Panc1 (cell line): Measurements from ENCODE around the gene SNRPA1. TPM values are rescaled to one million over a fixed set of nuclear protein-coding genes. Genes with fewer than 3 reads are reported as not detected.

ENCODE experiments used
- ATAC-seq: fragments of 200-7000 bp; cut with Tn5 transposase; 2 replicates; pipeline ENCODE4 v1.9.1; 2020; ENCODE audit warnings: mild to moderate bottlenecking, moderate library complexity
- BruUV-seq: library from RNA; stranded (reverse); fragments of 400-500 nt; replicated peaks from 2 replicates; lab custom pipeline; 2021; lab: Mats Ljungman, UMichigan
- CTCF ChIA-PET: fragments of 300-600 bp; sonication (Branson Sonifier 250); formaldehyde crosslinking; loops from one replicate; lab custom pipeline; 2022; ENCODE audit warnings: antibody characterized with exemption; lab: Charles Lee
- POLR2A ChIA-PET: fragments of 300-600 bp; sonication (Branson Sonifier 250); formaldehyde crosslinking; loops from one replicate; lab custom pipeline; 2022; ENCODE audit warnings: antibody characterized with exemption; lab: Charles Lee
- DNase-seq: peaks from one replicate; pipeline ENCODE4 v3.0.0-alpha.2; 2010; ENCODE audit warnings: low read depth, low spot score
- H3K27ac ChIP-seq: 2 replicates; pipeline ENCODE4 v1.5.1; 2011; ENCODE audit warnings: mild to moderate bottlenecking, low read length, inconsistent platforms
- H3K27me3 ChIP-seq: fragments of 200-500 bp; sonication (Bioruptor generic); 2 replicates; pipeline ENCODE4 v1.6.0; 2014; ENCODE audit warnings: low read length, inconsistent platforms; ENCODE audit not compliant: control insufficient read depth, insufficient read depth
- H3K36me3 ChIP-seq: fragments of 200-500 bp; sonication (Bioruptor generic); 2 replicates; pipeline ENCODE4 v1.5.1; 2014; ENCODE audit warnings: inconsistent platforms, mild to moderate bottlenecking, low read length, moderate library complexity; ENCODE audit not compliant: control insufficient read depth, insufficient read depth
- H3K4me1 ChIP-seq: 2 replicates; pipeline ENCODE4 v1.5.1; 2011; ENCODE audit warnings: inconsistent platforms, mild to moderate bottlenecking, low read length, moderate library complexity; ENCODE audit not compliant: control insufficient read depth, insufficient read depth
- H3K4me3 ChIP-seq, 2 experiments: 2 replicates each; pipeline ENCODE4 v1.5.1; 2011 to 2012; ENCODE audit warnings: low read depth in 2 of 2, low read length in 2 of 2, mild to moderate bottlenecking in 2 of 2, inconsistent platforms in 1 of 2, moderate library complexity in 1 of 2
- H3K9me3 ChIP-seq: fragments of 200-500 bp; sonication (Bioruptor generic); 2 replicates; pipeline ENCODE4 v1.5.1; 2014; ENCODE audit warnings: low read depth, mild to moderate bottlenecking, inconsistent platforms, low read length, moderate library complexity; ENCODE audit not compliant: control insufficient read depth, insufficient read depth
- CTCF ChIP-seq: fragments of 450-650 bp; IDR thresholded peaks from 2 replicates; pipeline ENCODE4 v1.5.1; 2017; ENCODE audit warnings: mild to moderate bottlenecking
- POLR2AphosphoS5 ChIP-seq: IDR thresholded peaks from 2 replicates; pipeline ENCODE4 v1.6.1; 2012; ENCODE audit warnings: mild to moderate bottlenecking, low read depth, low read length, moderate library complexity
- REST ChIP-seq, 2 experiments: IDR thresholded peaks; 2 replicates each; pipeline ENCODE4 v1.6.1; 2011 to 2012; ENCODE audit warnings: low read depth in 2 of 2, control low read depth in 1 of 2, low read length in 1 of 2, mild to moderate bottlenecking in 1 of 2, moderate library complexity in 1 of 2; ENCODE audit not compliant: insufficient read depth in 1 of 2
- SIN3A ChIP-seq: IDR thresholded peaks from 2 replicates; pipeline ENCODE4 v1.6.1; 2012; ENCODE audit warnings: low read depth, mild to moderate bottlenecking, low read length, moderate library complexity, borderline replicate concordance; ENCODE audit not compliant: insufficient read depth
- TCF7L2 ChIP-seq: IDR thresholded peaks from 2 replicates; pipeline ENCODE4 v1.6.1; 2011; ENCODE audit warnings: mild to moderate bottlenecking, low read depth, low read length, inconsistent platforms
- in situ Hi-C: cut with HindIII; loops from 2 replicates; pipeline ENCODE4 v1.10.0; 2016; ENCODE audit warnings: low sequenced_read_pairs, low pct_unique_long_range_greater_than_20kb
- intact Hi-C: fragments of 100-400 bp; cut with micrococcal nuclease; formaldehyde crosslinking; loops from one replicate; pipeline ENCODE4 v1.10.0; 2022; ENCODE audit not compliant: unreplicated experiment
- total RNA-seq: library from RNA; stranded (reverse); gene quantifications from one replicate; pipeline ENCODE4 v1.2.1, GENCODE V29; 2021; ENCODE audit not compliant: unreplicated experiment

SNRPA1 gene
- total RNA-seq, 1 experiment from 2014 or later, result 98.0 TPM

- ATAC-seq (no peak), DNase-seq (no peak)
- H3K4me1 ChIP-seq, result no peaks in the 10 kb centered on the region
- H3K27me3 ChIP-seq, result no peaks in the 10 kb centered on the region
- TF ChIP-seq POLR2AphosphoS5, result no peak
- TF ChIP-seq TCF7L2, result no peak
- no peak for TF ChIP-seq REST (IDR thresholded peaks at IDR 0.05; ENCODE audit: insufficient read depth in 1 of 2, low read depth in 2 of 2, low read length in 1 of 2)
- no peak for TF ChIP-seq CTCF
- TF ChIP-seq SIN3A, result no peak
- H3K4me3 ChIP-seq, result no peak overlapping the region
- POLR2A ChIA-PET, result no interaction called here
- intact Hi-C loops, result no loop called here
- CTCF ChIA-PET, result no interaction called here
- in situ Hi-C loops, result no loop called here
- no peak overlapping the region for H3K27ac ChIP-seq
- BruUV-seq, result no TSS peak
- no peaks in the 10 kb centered on the region for H3K36me3 ChIP-seq
- H3K9me3 ChIP-seq, result no peaks in the 10 kb centered on the region
These were observed 25.5 kb upstream of the SNRPA1 start for GRCh38 chr15:101320501-101321052.

GRCh38 chr15:101318839-101319238 is 23.8 kb upstream of the SNRPA1 start:
- no TSS peak for BruUV-seq
- H3K4me3 ChIP-seq, result no peak overlapping the region
- no peaks in the 10 kb centered on the region for H3K27me3 ChIP-seq
- no peaks in the 10 kb centered on the region for H3K36me3 ChIP-seq
- CTCF ChIA-PET, result no interaction called here
- TF ChIP-seq REST (IDR thresholded peaks at IDR 0.05; ENCODE audit: insufficient read depth in 1 of 2, low read depth in 2 of 2, low read length in 1 of 2) (peak; percentile 28 to 64; a peak in 2 of 4 replicates), CTCF (no peak), POLR2AphosphoS5 (no peak), SIN3A (no peak), TCF7L2 (no peak)
- DNase-seq (no peak), ATAC-seq (no peak)
- no peak overlapping the region for H3K27ac ChIP-seq
- in situ Hi-C loops, result no loop called here
- intact Hi-C loops, result no loop called here
- POLR2A ChIA-PET, result interaction anchor here (0.7 kb wide), 1 partner anchor 22 kb away, joined by 3 read pairs; no protein-coding TSS in a partner anchor
- H3K9me3 ChIP-seq, result no peaks in the 10 kb centered on the region
- H3K4me1 ChIP-seq, result no peaks in the 10 kb centered on the region
